IPS-18a (cell line): ENCODE data around the gene LRRC7.

Experiments used
- H3K27ac ChIP-seq: one replicate; pipeline ENCODE4 v1.5.1; 2013; ENCODE audit warnings: low read length
- H3K27me3 ChIP-seq: one replicate; pipeline ENCODE4 v1.6.1; 2013; ENCODE audit warnings: mild to moderate bottlenecking, low read length; ENCODE audit not compliant: control insufficient read depth, insufficient read depth
- H3K36me3 ChIP-seq: one replicate; pipeline ENCODE4 v1.6.1; 2013; ENCODE audit warnings: low read depth, low read length; ENCODE audit not compliant: control insufficient read depth
- H3K4me1 ChIP-seq: one replicate; pipeline ENCODE4 v1.6.1; 2013; ENCODE audit warnings: low read depth, low read length; ENCODE audit not compliant: control insufficient read depth
- H3K4me3 ChIP-seq: one replicate; pipeline ENCODE4 v1.5.1; 2013; ENCODE audit warnings: low read length
- H3K9ac ChIP-seq: one replicate; pipeline ENCODE4 v1.6.1; 2013; ENCODE audit warnings: mild to moderate bottlenecking, low read length, moderate library complexity
- H3K9me3 ChIP-seq: one replicate; pipeline ENCODE4 v1.6.1; 2013; ENCODE audit warnings: low read depth, low read length; ENCODE audit not compliant: control insufficient read depth

LRRC7 gene

GRCh38 chr1:70164350-70164749, 596.6 kb downstream of the LRRC7 start:
- Histone ChIP-seq H3K27ac (no peak overlapping the region), H3K4me3 (no peak overlapping the region), H3K4me1 (no peaks in the 10 kb centered on the region), H3K9me3 (no peaks in the 10 kb centered on the region), H3K27me3 (no peaks in the 10 kb centered on the region), H3K9ac (no peak overlapping the region), H3K36me3 (no peaks in the 10 kb centered on the region)

GRCh38 chr1:70168283-70168682, 600.6 kb downstream of the LRRC7 start:
- no peaks in the 10 kb centered on the region for H3K27me3 ChIP-seq
- no peak overlapping the region for H3K9ac ChIP-seq
- H3K9me3 ChIP-seq = no peaks in the 10 kb centered on the region
- no peak overlapping the region for H3K4me3 ChIP-seq
- H3K27ac ChIP-seq = no peak overlapping the region
- no peaks in the 10 kb centered on the region for H3K36me3 ChIP-seq
- no peaks in the 10 kb centered on the region for H3K4me1 ChIP-seq

- H3K27ac ChIP-seq = no peak overlapping the region
- H3K4me1 ChIP-seq = no peaks in the 10 kb centered on the region
- H3K36me3 ChIP-seq = no peaks in the 10 kb centered on the region
- no peak overlapping the region for H3K9ac ChIP-seq
- no peak overlapping the region for H3K4me3 ChIP-seq
- H3K9me3 ChIP-seq = no peaks in the 10 kb centered on the region
- H3K27me3 ChIP-seq = no peaks in the 10 kb centered on the region
Observed at GRCh38 chr1:70169018-70169839, 601.5 kb downstream of the LRRC7 start.

GRCh38 chr1:70171512-70171911, 603.8 kb downstream of the LRRC7 start:
- Histone ChIP-seq H3K36me3 (no peaks in the 10 kb centered on the region), H3K27me3 (no peaks in the 10 kb centered on the region), H3K9me3 (no peaks in the 10 kb centered on the region), H3K9ac (no peak overlapping the region), H3K27ac (no peak overlapping the region), H3K4me1 (no peaks in the 10 kb centered on the region), H3K4me3 (no peak overlapping the region)
